HepG2 (cell line): ENCODE results near the gene ZNF567. TPM values are rescaled to one million over a fixed set of nuclear protein-coding genes. Genes with fewer than 3 reads are reported as not detected.

Experiments used
- ARID2 ChIP-seq: sonication (generic); formaldehyde crosslinking; IDR thresholded peaks from 2 replicates; pipeline ENCODE4 v1.8.1; 2022; ENCODE audit warnings: mild to moderate bottlenecking, missing genetic modification reagents, borderline replicate concordance
- ARID4A ChIP-seq: sonication (generic); formaldehyde crosslinking; IDR thresholded peaks from 2 replicates; pipeline ENCODE4 v1.5.0; 2020; ENCODE audit warnings: mild to moderate bottlenecking, missing genetic modification reagents, borderline replicate concordance
- ATF6 ChIP-seq: sonication (generic); formaldehyde crosslinking; conservative IDR thresholded peaks from 2 replicates; pipeline ENCODE4 v1.4.0; 2020; ENCODE audit warnings: missing genetic modification reagents
- KDM4B ChIP-seq: sonication (generic); formaldehyde crosslinking; IDR thresholded peaks from 2 replicates; pipeline ENCODE4 v1.4.0; 2020; ENCODE audit warnings: missing genetic modification reagents
- LCORL ChIP-seq, 2 experiments: fragments of 450-650 bp in 1 of 2; sonication (generic) in 1 of 2; formaldehyde crosslinking in 1 of 2; IDR thresholded peaks; 2 replicates each; pipeline versions ENCODE4 v1.5.0 to v1.6.1; 2017 to 2020; ENCODE audit warnings: antibody characterized with exemption in 1 of 2, missing genetic modification reagents in 1 of 2
- MYC ChIP-seq: sonication (generic); formaldehyde crosslinking; IDR thresholded peaks from 2 replicates; pipeline ENCODE4 v1.9.0; 2021; ENCODE audit warnings: missing genetic modification reagents, borderline replicate concordance
- NFYC ChIP-seq: IDR thresholded peaks from 2 replicates; pipeline ENCODE4 v1.6.1; 2016; ENCODE audit warnings: missing genetic modification reagents, missing compliant biosample characterization
- SOX6 ChIP-seq, 2 experiments: fragments of 450-650 bp in 1 of 2; sonication (generic) in 1 of 2; formaldehyde crosslinking in 1 of 2; IDR thresholded peaks; 2 replicates each; pipeline versions ENCODE4 v1.4.0 to v1.6.1; 2017 to 2020; ENCODE audit warnings: antibody characterized with exemption in 1 of 2, mild to moderate bottlenecking in 1 of 2, missing genetic modification reagents in 1 of 2
- TBX2 ChIP-seq: sonication (generic); formaldehyde crosslinking; IDR thresholded peaks from 2 replicates; pipeline ENCODE4 v1.5.0; 2020; ENCODE audit warnings: missing genetic modification reagents, mild to moderate bottlenecking, borderline replicate concordance
- THAP8 ChIP-seq: sonication (generic); formaldehyde crosslinking; IDR thresholded peaks from 2 replicates; pipeline ENCODE4 v1.5.1; 2020; ENCODE audit warnings: missing genetic modification reagents, mild to moderate bottlenecking, borderline replicate concordance
- USF2 ChIP-seq, 2 experiments: sonication (generic) in 1 of 2; formaldehyde crosslinking in 1 of 2; IDR thresholded peaks; 2 replicates each; pipeline versions ENCODE4 v1.5.1 to v1.6.1; 2011 to 2020; ENCODE audit warnings: borderline replicate concordance in 1 of 2, low read depth in 1 of 2, low read length in 1 of 2, mild to moderate bottlenecking in 1 of 2, missing genetic modification reagents in 1 of 2, moderate library complexity in 1 of 2
- ZNF331 ChIP-seq: sonication (generic); formaldehyde crosslinking; IDR thresholded peaks from 2 replicates; pipeline ENCODE4 v1.4.0; 2020; ENCODE audit warnings: missing genetic modification reagents
- ZNF878 ChIP-seq: sonication (generic); formaldehyde crosslinking; IDR thresholded peaks from 2 replicates; pipeline ENCODE4 v1.8.1; 2023; ENCODE audit warnings: mild to moderate bottlenecking, missing genetic modification reagents, moderate library complexity
- ZSCAN30 ChIP-seq: sonication (generic); formaldehyde crosslinking; IDR thresholded peaks from 2 replicates; pipeline ENCODE4 v1.5.0; 2020; ENCODE audit warnings: mild to moderate bottlenecking, missing genetic modification reagents
- ZSCAN5A ChIP-seq: sonication (generic); formaldehyde crosslinking; IDR thresholded peaks from 2 replicates; pipeline ENCODE4 v1.8.0; 2022; ENCODE audit warnings: mild to moderate bottlenecking, missing genetic modification reagents, borderline replicate concordance
- ZSCAN9 ChIP-seq: IDR thresholded peaks from 2 replicates; pipeline ENCODE4 v1.6.1; 2016; ENCODE audit warnings: borderline replicate concordance
- polyA plus RNA-seq, 8 experiments: library from polyadenylated mRNA; depleted of rRNA in 3 of 8; stranded (reverse) in 7 of 8; unstranded in 1 of 8; fragments of >200 nt; fragmentation: Illumina TruSeq in 4 of 8; extraction: Trizol in 4 of 8; gene quantifications; 2 replicates each; pipeline versions ENCODE4 v1.2.1 to v1.2.3, GENCODE V29; 2011 to 2016; ENCODE audit warnings: low read depth in 4 of 8, missing spikeins in 1 of 8, mixed read lengths in 1 of 8; ENCODE audit not compliant: insufficient read depth in 1 of 8
- total RNA-seq, 5 experiments: library from RNA; depleted of rRNA; stranded (reverse); fragments of >200 nt; fragmentation: Illumina TruSeq; extraction: Trizol; gene quantifications; 2 replicates each; pipeline ENCODE4 v1.2.3, GENCODE V29; 2016; ENCODE audit warnings: low read depth in 1 of 5

Gene ZNF567
- total and polyA plus RNA-seq, 2 of the 13 experiments (the other 11 are each of a cell fraction or from before 2014, with no cell fraction given): 3.1 to 6.8 TPM

- TF ChIP-seq SOX6 (IDR thresholded peaks at IDR 0.05): no peak
- peak; percentile 50 for TF ChIP-seq SOX6 (CRISPR knock-in tag; IDR thresholded peaks at IDR 0.05)
- TF ChIP-seq USF2 (IDR thresholded peaks at IDR 0.05; ENCODE audit: low read depth, low read length): no peak
- TF ChIP-seq USF2 (CRISPR knock-in tag; IDR thresholded peaks at IDR 0.05; ENCODE audit: borderline replicate concordance): no peak
- TF ChIP-seq KDM4B (CRISPR knock-in tag): no peak; the same call in 1 of the 2 replicates
- no peak for TF ChIP-seq ZSCAN9 (CRISPR knock-in tag)
- no peak for TF ChIP-seq ATF6 (CRISPR knock-in tag)
- no peak; the same call in 1 of the 2 replicates for TF ChIP-seq NFYC
- TF ChIP-seq TBX2 (CRISPR knock-in tag): peak; percentile 42; the same call in 1 of the 2 replicates
- no peak; the same call in none of the 2 replicates for TF ChIP-seq ARID2
- peak; percentile 70; the same call in 1 of the 2 replicates for TF ChIP-seq MYC (CRISPR knock-in tag)
- peak; percentile 58; the same call in 1 of the 2 replicates for TF ChIP-seq ZNF331
- TF ChIP-seq ZNF878 (CRISPR knock-in tag): no peak
- TF ChIP-seq ZSCAN30 (CRISPR knock-in tag): no peak
- peak; percentile 76 for TF ChIP-seq LCORL (IDR thresholded peaks at IDR 0.05)
- TF ChIP-seq LCORL (CRISPR knock-in tag; IDR thresholded peaks at IDR 0.05): peak; percentile 97
- TF ChIP-seq ZSCAN5A (CRISPR knock-in tag): peak; percentile 93; the same call in 1 of the 2 replicates
- TF ChIP-seq ARID4A (CRISPR knock-in tag): peak; percentile 97
- TF ChIP-seq THAP8 (CRISPR knock-in tag): 0 out of 2 replicates have a peak, but pooled peaks have one; percentile 47
Measured at GRCh38 chr19:36687214-36688056, at the start of gene ZNF567 (continued).
